K562 (cell line): ENCODE data around the gene RNF213. TPM values are rescaled to one million over a fixed set of nuclear protein-coding genes. Genes with fewer than 3 reads are reported as not detected.

ENCODE experiments used
- CBX8 ChIP-seq: fragments of 200-600 bp; sonication (generic); IDR thresholded peaks from 2 replicates; pipeline ENCODE4 v1.6.1; 2012; ENCODE audit warnings: borderline replicate concordance, mixed run types, low read depth, mild to moderate bottlenecking, moderate library complexity, mixed read lengths, low read length, control low read depth, inconsistent platforms; ENCODE audit not compliant: poor library complexity, severe bottlenecking; ENCODE audit errors: extremely low read depth
- KLF13 ChIP-seq: fragments of 450-650 bp; IDR thresholded peaks from 2 replicates; pipeline ENCODE4 v1.6.1; 2016; ENCODE audit warnings: missing genetic modification characterization, low read depth, mild to moderate bottlenecking, missing compliant biosample characterization, moderate library complexity, borderline replicate concordance
- MAZ ChIP-seq, 2 experiments: fragments of 450-650 bp in 1 of 2; sonication (generic) in 1 of 2; formaldehyde crosslinking; IDR thresholded peaks in 1 of 2; conservative IDR thresholded peaks in 1 of 2; 2 replicates each; pipeline versions ENCODE4 v1.4.0 to v1.5.0; 2020; ENCODE audit warnings: mild to moderate bottlenecking in 1 of 2, missing genetic modification reagents in 1 of 2
- NONO ChIP-seq, 2 experiments: fragments of 200-400 bp in 1 of 2; fragments of 450-650 bp in 1 of 2; formaldehyde crosslinking in 1 of 2; IDR thresholded peaks; 2 replicates each; pipeline ENCODE4 v1.6.1; 2017; ENCODE audit warnings: low read depth in 2 of 2, mild to moderate bottlenecking in 2 of 2, moderate library complexity in 2 of 2, low read length in 1 of 2
- NRF1 ChIP-seq, 2 experiments: fragments of 450-650 bp; IDR thresholded peaks in 1 of 2; conservative IDR thresholded peaks in 1 of 2; 2 replicates each; pipeline ENCODE4 v1.6.1; 2014; ENCODE audit warnings: mild to moderate bottlenecking in 2 of 2
- SAP30 ChIP-seq: fragments of 200-600 bp; sonication (generic); IDR thresholded peaks from 2 replicates; pipeline ENCODE4 v1.6.1; 2012; ENCODE audit warnings: borderline replicate concordance, low read depth, mild to moderate bottlenecking, moderate library complexity, low read length, control low read depth, inconsistent platforms; ENCODE audit not compliant: insufficient read depth, poor library complexity, severe bottlenecking
- SIN3B ChIP-seq: fragments of 450-650 bp; IDR thresholded peaks from 2 replicates; pipeline ENCODE4 v1.6.1; 2017; ENCODE audit warnings: low read depth, mild to moderate bottlenecking, moderate library complexity
- YY1 ChIP-seq, 3 experiments: IDR thresholded peaks; 2 replicates each; pipeline ENCODE4 v1.6.1; 2011; ENCODE audit warnings: low read length in 2 of 3, mild to moderate bottlenecking in 2 of 3, moderate library complexity in 2 of 3, borderline replicate concordance in 1 of 3, control low read depth in 1 of 3, low read depth in 1 of 3; ENCODE audit not compliant: insufficient read depth in 3 of 3, insufficient replicate concordance in 2 of 3, control insufficient read depth in 1 of 3, insufficient read length in 1 of 3; ENCODE audit errors: extremely low read depth in 1 of 3
- ZNF165 ChIP-seq: fragments of 250-450 bp; sonication (Bioruptor Pico); IDR thresholded peaks from 2 replicates; pipeline ENCODE4 v1.4.0; 2020; ENCODE audit warnings: borderline replicate concordance
- ZNF184 ChIP-seq: sonication (generic); formaldehyde crosslinking; IDR thresholded peaks from 2 replicates; pipeline ENCODE4 v1.5.0; 2020; ENCODE audit warnings: missing genetic modification reagents
- ZNF584 ChIP-seq: fragments of 200-800 bp; sonication (Bioruptor generic); IDR thresholded peaks from 2 replicates; pipeline ENCODE4 v1.6.1; 2016; ENCODE audit warnings: low read depth, mild to moderate bottlenecking, missing genetic modification characterization, missing compliant biosample characterization
- ZNF830 ChIP-seq: fragments of 250-450 bp; sonication (Bioruptor Pico); IDR thresholded peaks from 2 replicates; pipeline ENCODE4 v1.5.0; 2021; ENCODE audit warnings: mild to moderate bottlenecking
- polyA plus RNA-seq, 8 experiments: library from polyadenylated mRNA; depleted of rRNA in 4 of 8; stranded (reverse) in 5 of 8; unstranded in 3 of 8; fragments of >200 nt; fragmentation: Nextera tagmentation in 2 of 8; fragmentation: Illumina TruSeq in 1 of 8; extraction: Ambion mirVana in 2 of 8; extraction: Trizol in 1 of 8; gene quantifications; 2 replicates each; pipeline versions ENCODE4 v1.2.1 to v1.2.3, GENCODE V29; 2011 to 2014; ENCODE audit warnings: inconsistent platforms in 1 of 8, missing spikeins in 1 of 8
- total RNA-seq, 7 experiments: library from RNA; depleted of rRNA in 6 of 7; stranded (reverse); fragments of >200 nt in 6 of 7; fragmentation: Illumina TruSeq in 2 of 7; extraction: Trizol in 2 of 7; gene quantifications; 2 replicates each; pipeline versions ENCODE4 v1.2.1 to v1.2.3, GENCODE V29; 2011 to 2021; ENCODE audit warnings: low replicate concordance in 1 of 7
- TF ChIP-seq, protein P1 (sequence below), 2 experiments: IDR thresholded peaks; 2 replicates each; pipeline ENCODE4 v1.6.1; 2011; ENCODE audit warnings: borderline replicate concordance in 1 of 2, control low read depth in 1 of 2, low read depth in 1 of 2, low read length in 1 of 2, mild to moderate bottlenecking in 1 of 2, mixed read lengths in 1 of 2, moderate library complexity in 1 of 2; ENCODE audit not compliant: insufficient read depth in 1 of 2, insufficient read length in 1 of 2, poor library complexity in 1 of 2, severe bottlenecking in 1 of 2; ENCODE audit errors: extremely low read depth in 1 of 2
- TF ChIP-seq, protein P2 (sequence below): fragments of 200-800 bp; sonication (Bioruptor generic); IDR thresholded peaks from 2 replicates; pipeline ENCODE4 v1.6.1; 2017; ENCODE audit warnings: missing genetic modification characterization, missing compliant biosample characterization
- TF ChIP-seq, protein P3 (sequence below): fragments of 450-650 bp; IDR thresholded peaks from 2 replicates; pipeline ENCODE4 v1.6.1; 2018; ENCODE audit not compliant: partially characterized antibody
- TF ChIP-seq, protein P4 (sequence below): fragments of 450-650 bp; formaldehyde crosslinking; IDR thresholded peaks from 2 replicates; pipeline ENCODE4 v1.4.0; 2020; ENCODE audit warnings: mild to moderate bottlenecking, moderate library complexity

RNF213 gene
- total and polyA plus RNA-seq, 9 of the 15 experiments (the other 6 are each of a cell fraction or from before 2014, with no cell fraction given): 5.3 to 33.6 (median 17.9) TPM

DNA sequence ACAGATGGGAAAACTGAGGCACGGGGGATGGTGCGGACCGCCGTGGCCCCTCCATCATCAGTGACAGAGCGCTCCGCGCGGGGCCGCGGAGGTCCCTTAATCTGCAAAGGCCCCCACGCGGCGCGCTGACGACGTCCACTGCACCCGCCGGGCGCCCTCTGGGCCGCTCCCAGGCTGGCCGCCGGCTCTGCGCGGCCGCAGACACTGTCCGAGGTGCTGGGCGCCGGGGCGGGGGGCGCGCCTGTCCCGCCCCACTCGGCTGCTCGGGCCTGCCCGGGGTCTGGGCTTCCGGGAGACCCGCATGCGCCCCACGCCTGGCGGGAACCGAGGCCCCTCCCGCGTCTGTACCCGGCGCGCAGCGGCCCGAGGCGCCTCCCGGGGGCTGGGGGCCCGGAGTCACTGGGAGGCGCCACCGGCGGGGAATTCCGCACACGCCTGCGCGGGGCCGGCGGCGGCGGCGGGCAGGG lies 550 bp upstream of the RNF213 start (continued):
- TF ChIP-seq CBX8: no peak
- peak in 1 of 2 experiments; percentile 90; a peak in 3 of 4 replicates for TF ChIP-seq NONO (IDR thresholded peaks at IDR 0.05; ENCODE audit: low read depth in 2 of 2, low read length in 1 of 2)
- TF ChIP-seq MAZ (CRISPR knock-in tag; conservative IDR thresholded peaks at IDR 0.05 in 1 of 2, IDR thresholded peaks at IDR 0.05 in 1 of 2): peak; percentile 58 to 97; a peak in 3 of 4 replicates
- TF ChIP-seq ZNF584 (CRISPR knock-in tag): no peak
- TF ChIP-seq SAP30: peak; percentile 57
- TF ChIP-seq, protein P1, sequence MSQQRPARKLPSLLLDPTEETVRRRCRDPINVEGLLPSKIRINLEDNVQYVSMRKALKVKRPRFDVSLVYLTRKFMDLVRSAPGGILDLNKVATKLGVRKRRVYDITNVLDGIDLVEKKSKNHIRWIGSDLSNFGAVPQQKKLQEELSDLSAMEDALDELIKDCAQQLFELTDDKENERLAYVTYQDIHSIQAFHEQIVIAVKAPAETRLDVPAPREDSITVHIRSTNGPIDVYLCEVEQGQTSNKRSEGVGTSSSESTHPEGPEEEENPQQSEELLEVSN (IDR thresholded peaks at IDR 0.05; ENCODE audit: borderline replicate concordance in 1 of 2, extremely low read depth in 1 of 2, insufficient read depth in 1 of 2, insufficient read length in 1 of 2, low read depth in 1 of 2, low read length in 1 of 2, poor library complexity in 1 of 2, severe bottlenecking in 1 of 2): peak; percentile 85 to 96
- TF ChIP-seq YY1 (IDR thresholded peaks at IDR 0.05; ENCODE audit: borderline replicate concordance in 1 of 3, control insufficient read depth in 1 of 3, extremely low read depth in 1 of 3, insufficient read depth in 3 of 3, insufficient read length in 1 of 3, insufficient replicate concordance in 2 of 3, low read depth in 1 of 3, low read length in 2 of 3): peak in 2 of 3 experiments; percentile 15 to 45
- TF ChIP-seq, protein P2, sequence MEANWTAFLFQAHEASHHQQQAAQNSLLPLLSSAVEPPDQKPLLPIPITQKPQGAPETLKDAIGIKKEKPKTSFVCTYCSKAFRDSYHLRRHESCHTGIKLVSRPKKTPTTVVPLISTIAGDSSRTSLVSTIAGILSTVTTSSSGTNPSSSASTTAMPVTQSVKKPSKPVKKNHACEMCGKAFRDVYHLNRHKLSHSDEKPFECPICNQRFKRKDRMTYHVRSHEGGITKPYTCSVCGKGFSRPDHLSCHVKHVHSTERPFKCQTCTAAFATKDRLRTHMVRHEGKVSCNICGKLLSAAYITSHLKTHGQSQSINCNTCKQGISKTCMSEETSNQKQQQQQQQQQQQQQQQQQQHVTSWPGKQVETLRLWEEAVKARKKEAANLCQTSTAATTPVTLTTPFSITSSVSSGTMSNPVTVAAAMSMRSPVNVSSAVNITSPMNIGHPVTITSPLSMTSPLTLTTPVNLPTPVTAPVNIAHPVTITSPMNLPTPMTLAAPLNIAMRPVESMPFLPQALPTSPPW: peak; percentile 87
- TF ChIP-seq SIN3B: peak; percentile 76
- TF ChIP-seq ZNF830 (CRISPR knock-in tag): no peak
- TF ChIP-seq NRF1 (conservative IDR thresholded peaks at IDR 0.05 in 1 of 2, IDR thresholded peaks at IDR 0.05 in 1 of 2): peak; percentile 87 to 89
- 0 out of 2 replicates have a peak, but pooled peaks have one; percentile 30 for TF ChIP-seq KLF13 (tag)
- TF ChIP-seq, protein P3, sequence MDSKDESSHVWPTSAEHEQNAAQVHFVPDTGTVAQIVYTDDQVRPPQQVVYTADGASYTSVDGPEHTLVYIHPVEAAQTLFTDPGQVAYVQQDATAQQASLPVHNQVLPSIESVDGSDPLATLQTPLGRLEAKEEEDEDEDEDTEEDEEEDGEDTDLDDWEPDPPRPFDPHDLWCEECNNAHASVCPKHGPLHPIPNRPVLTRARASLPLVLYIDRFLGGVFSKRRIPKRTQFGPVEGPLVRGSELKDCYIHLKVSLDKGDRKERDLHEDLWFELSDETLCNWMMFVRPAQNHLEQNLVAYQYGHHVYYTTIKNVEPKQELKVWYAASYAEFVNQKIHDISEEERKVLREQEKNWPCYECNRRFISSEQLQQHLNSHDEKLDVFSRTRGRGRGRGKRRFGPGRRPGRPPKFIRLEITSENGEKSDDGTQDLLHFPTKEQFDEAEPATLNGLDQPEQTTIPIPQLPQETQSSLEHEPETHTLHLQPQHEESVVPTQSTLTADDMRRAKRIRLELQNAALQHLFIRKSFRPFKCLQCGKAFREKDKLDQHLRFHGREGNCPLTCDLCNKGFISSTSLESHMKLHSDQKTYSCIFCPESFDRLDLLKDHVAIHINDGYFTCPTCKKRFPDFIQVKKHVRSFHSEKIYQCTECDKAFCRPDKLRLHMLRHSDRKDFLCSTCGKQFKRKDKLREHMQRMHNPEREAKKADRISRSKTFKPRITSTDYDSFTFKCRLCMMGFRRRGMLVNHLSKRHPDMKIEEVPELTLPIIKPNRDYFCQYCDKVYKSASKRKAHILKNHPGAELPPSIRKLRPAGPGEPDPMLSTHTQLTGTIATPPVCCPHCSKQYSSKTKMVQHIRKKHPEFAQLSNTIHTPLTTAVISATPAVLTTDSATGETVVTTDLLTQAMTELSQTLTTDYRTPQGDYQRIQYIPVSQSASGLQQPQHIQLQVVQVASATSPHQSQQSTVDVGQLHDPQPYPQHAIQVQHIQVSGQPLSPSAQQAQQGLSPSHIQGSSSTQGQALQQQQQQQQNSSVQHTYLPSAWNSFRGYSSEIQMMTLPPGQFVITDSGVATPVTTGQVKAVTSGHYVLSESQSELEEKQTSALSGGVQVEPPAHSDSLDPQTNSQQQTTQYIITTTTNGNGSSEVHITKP: no peak
- no peak for TF ChIP-seq ZNF165 (CRISPR knock-in tag)
- TF ChIP-seq, protein P4, sequence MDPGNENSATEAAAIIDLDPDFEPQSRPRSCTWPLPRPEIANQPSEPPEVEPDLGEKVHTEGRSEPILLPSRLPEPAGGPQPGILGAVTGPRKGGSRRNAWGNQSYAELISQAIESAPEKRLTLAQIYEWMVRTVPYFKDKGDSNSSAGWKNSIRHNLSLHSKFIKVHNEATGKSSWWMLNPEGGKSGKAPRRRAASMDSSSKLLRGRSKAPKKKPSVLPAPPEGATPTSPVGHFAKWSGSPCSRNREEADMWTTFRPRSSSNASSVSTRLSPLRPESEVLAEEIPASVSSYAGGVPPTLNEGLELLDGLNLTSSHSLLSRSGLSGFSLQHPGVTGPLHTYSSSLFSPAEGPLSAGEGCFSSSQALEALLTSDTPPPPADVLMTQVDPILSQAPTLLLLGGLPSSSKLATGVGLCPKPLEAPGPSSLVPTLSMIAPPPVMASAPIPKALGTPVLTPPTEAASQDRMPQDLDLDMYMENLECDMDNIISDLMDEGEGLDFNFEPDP (CRISPR knock-in tag): no peak; the same call in 1 of the 2 replicates
- no peak for TF ChIP-seq ZNF184 (CRISPR knock-in tag)
